ENCODE measurements around the gene COMMD1.

COMMD1 gene

GRCh38 chr2:62184512-62185230, 279.2 kb downstream of the COMMD1 start:
- H3K4me3 ChIP-seq (ENCODE audit: low read length), result no peak overlapping the region
- no peak for TF ChIP-seq CTCF (conservative IDR thresholded peaks at IDR 0.05; ENCODE audit: low read length)
- DNase-seq (ENCODE audit: low read depth), result peak; percentile 8

Data from AG10803 (cell line).